Effector memory CD8-positive, alpha-beta T cell (primary cell): ENCODE data around the gene MOB4.
"Not testable (repeated sequence)": the region's sequence is repeated elsewhere in the genome, so short reads cannot be mapped to it uniquely, and the experiment has no call there.

Experiments
- ATAC-seq: fragments of 150-1000 bp; cut with Tn5 transposase; replicated peaks from 2 replicates; pipeline ENCODE4 v1.10.0; 2021; ENCODE audit warnings: mild to moderate bottlenecking, moderate library complexity
- DNase-seq, 3 experiments: peaks; one replicate each; pipeline ENCODE4 v3.0.0; 2021
- H3K27ac Mint-ChIP-seq, 2 donors: one replicate each; pipeline ENCODE4 v1.8.0; 2022; ENCODE audit warnings: mild to moderate bottlenecking in 2 of 2, mixed read lengths in 2 of 2, moderate library complexity in 2 of 2
- H3K27me3 Mint-ChIP-seq, 2 donors: one replicate each; pipeline ENCODE4 v1.8.0; 2022; ENCODE audit warnings: mixed read lengths in 2 of 2
- H3K36me3 Mint-ChIP-seq: one replicate; pipeline ENCODE4 v1.8.0; 2022; ENCODE audit warnings: mild to moderate bottlenecking, moderate library complexity, mixed read lengths; ENCODE audit not compliant: insufficient read depth
- H3K4me1 Mint-ChIP-seq, 2 donors: one replicate each; pipeline ENCODE4 v1.8.0; 2022; ENCODE audit warnings: low read depth in 2 of 2, mixed read lengths in 2 of 2
- H3K4me3 Mint-ChIP-seq, 2 donors: one replicate each; pipeline ENCODE4 v1.8.0; 2022; ENCODE audit warnings: mild to moderate bottlenecking in 2 of 2, mixed read lengths in 2 of 2, moderate library complexity in 2 of 2
- H3K9me3 Mint-ChIP-seq, 2 donors: one replicate each; pipeline ENCODE4 v1.8.0; 2022; ENCODE audit warnings: mixed read lengths in 2 of 2
- total RNA-seq, 9 experiments: gene quantifications; one replicate each; lab custom pipeline; 2026; lab: John Stamatoyannopoulos, UW

The MOB4 gene
- total RNA-seq, result 14.8 to 28.6 (median 18.6) reads per million in 9 experiments

- H3K36me3 Mint-ChIP-seq, result peaks cover 20% of the 10 kb centered on the region
- peaks cover under 1 to 2% of the 10 kb centered on the region in 2 donors for H3K9me3 Mint-ChIP-seq
- ATAC-seq, result peak; percentile 86
- peaks cover 19 to 38% of the 10 kb centered on the region in 2 donors for H3K4me1 Mint-ChIP-seq
- peak within 1 kb of the TSS; percentile 94 to 95 for H3K4me3 Mint-ChIP-seq
- peak within 1 kb of the TSS; percentile 98 to 99 for H3K27ac Mint-ChIP-seq
- DNase-seq, result peak; percentile 93 to 96 (median 94)
- no peaks in the 10 kb centered on the region for H3K27me3 Mint-ChIP-seq
Measured at GRCh38 chr2:197515739-197516392, at the start of gene MOB4. Gene MOB4 (plus strand): TSS chr2:197516066. CDS start chr2:197516087, 21 bp downstream.

DNA sequence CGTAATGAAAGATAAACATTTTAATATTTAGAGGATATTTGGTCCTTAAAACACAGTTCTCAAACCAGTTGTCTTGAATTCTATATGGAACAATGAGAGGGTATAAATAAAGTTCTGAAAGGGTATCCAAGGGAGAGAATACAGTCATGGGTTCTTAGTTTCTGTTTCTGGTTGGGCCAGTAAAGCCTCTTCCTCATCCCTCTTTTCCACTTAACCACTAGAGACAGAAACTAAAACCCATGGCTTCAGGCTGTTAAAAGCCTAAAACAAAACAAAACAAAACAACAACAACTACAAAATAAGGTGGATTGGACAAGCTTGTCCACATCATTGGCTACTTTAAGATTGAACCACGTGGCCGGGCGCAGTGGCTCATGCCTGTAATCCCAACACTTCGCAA is 43.7 kb upstream of the MOB4 start:
- Mint-ChIP-seq H3K4me1 (no peaks in the 10 kb centered on the region), H3K36me3 (peaks cover 94% of the 10 kb centered on the region), H3K27me3 (no peaks in the 10 kb centered on the region), H3K9me3 (no peaks in the 10 kb centered on the region), H3K27ac (no peak overlapping the region), H3K4me3 (no peak overlapping the region)
- DNase-seq (no peak), ATAC-seq (no peak)

DNA sequence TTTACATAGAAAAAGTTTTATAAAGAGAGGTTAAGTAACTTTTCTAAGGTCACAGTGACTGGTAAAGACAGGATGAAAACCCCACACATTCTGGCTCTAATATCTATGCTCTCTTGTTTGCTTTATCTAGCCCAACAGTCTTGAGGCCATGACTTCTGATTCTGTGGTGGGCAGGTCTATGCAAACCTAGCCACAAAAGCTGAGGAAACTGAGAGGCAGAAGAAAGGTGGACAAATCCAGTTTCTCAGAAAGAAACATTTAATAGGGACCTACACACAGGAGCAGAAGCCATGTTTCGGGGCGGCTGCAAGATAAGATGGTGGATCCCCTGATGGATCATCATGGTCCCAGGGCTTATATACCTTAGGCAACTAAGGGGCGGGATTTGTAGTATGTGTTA is 38.1 kb upstream of the MOB4 start:
- H3K4me3 Mint-ChIP-seq, result no peak overlapping the region
- peaks cover 73% of the 10 kb centered on the region for H3K36me3 Mint-ChIP-seq
- no peaks in the 10 kb centered on the region for H3K27me3 Mint-ChIP-seq
- peak overlapping the region; percentile 10 to 61 for H3K27ac Mint-ChIP-seq
- no peaks in the 10 kb centered on the region for H3K9me3 Mint-ChIP-seq
- DNase-seq, result no peak
- H3K4me1 Mint-ChIP-seq, result peaks cover 0 to 4% of the 10 kb centered on the region in 2 donors
- no peak for ATAC-seq

DNA sequence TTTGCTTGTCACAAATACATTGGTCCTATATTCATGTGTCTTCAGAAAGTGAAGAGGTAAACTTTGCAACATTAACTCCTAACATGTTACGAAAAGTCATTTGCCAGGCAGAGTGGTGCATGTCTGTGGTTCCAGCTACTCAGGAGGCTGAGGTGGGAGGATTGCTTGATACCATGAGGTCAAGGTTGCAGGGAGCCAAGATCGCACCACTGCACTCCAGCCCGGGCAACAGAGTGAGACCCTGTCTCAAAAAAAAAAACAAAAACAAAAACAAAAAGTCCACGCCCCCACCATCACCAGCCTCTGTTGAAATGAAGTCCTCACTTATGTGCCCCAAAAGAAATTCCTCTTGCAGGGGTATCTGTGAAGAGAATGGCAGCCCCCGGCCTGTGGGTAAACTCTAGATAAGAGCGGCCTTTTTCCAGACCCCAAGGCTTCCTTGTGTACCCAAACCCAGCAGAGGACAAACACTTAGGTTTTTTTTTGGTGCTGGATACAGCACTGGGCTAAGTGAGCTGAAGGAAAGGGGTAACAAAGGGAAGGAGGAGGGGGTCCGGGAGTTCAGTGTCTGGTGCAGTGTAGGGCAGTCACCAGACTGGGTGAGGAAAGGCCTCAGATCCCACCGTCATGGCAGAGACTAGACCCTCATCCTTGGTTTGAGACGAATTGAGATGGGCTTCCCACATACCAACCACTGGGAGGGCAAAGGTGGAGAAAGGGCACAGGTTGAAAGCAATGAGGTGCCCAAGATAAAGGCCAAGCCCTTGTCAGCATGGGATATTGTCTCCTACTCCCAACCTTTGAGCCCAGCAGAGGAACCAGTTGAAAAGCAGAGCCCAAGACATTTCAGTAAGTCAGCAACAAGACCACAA is 35.5 kb upstream of the MOB4 start:
- no peak for ATAC-seq
- Mint-ChIP-seq H3K27ac (peak overlapping the region in 1 of 2 donors; percentile 67), H3K4me3 (no peak overlapping the region)

DNA sequence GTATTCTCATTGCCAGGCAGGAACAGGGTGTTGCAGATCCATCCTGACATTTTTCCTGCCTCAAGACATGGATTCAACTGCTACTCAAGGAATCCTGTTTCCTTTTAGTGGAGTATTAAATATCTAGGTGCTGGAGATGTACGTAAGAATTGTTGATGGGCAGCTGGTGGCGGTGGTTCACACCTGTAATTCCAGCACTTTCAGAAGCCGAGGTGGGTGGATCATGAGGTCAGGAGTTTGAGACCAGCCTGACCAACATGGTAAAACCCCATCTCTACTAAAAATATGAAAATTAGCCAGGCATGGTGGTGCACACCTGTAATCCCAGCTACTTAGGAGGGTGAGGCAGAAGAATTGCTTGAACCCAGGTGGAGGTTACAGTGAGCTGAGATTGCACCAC is 31.6 kb upstream of the MOB4 start:
- H3K36me3 Mint-ChIP-seq, result peaks cover 57% of the 10 kb centered on the region

More for the DNA sequence above, 35.5 kb upstream of the MOB4 start:
- Mint-ChIP-seq H3K36me3 (peaks cover 51% of the 10 kb centered on the region), H3K27me3 (no peaks in the 10 kb centered on the region), H3K9me3 (no peaks in the 10 kb centered on the region), H3K4me1 (peaks cover 0 to 4% of the 10 kb centered on the region in 2 donors)
- DNase-seq, result no peak

DNA sequence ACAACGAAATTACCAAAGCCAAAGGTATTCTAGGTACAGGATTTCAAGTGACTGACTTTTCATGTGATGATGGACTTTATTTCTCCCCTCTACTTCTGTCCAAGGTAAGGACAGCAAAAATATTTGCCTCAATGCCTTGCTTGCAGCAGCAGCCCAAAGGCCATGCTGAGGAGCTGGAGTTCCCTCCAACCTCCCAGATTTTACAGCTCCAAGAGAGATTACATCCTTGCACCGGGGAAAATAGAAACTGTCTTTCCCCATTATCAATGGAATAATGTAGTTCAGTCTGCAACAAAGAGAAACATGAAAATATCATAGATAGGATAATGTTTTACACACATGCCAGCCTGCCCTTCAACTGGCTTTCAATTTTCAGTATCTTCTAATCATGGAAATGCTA is 29.7 kb upstream of the MOB4 start:
- ATAC-seq (no peak), DNase-seq (no peak)
- H3K9me3 Mint-ChIP-seq, result no peaks in the 10 kb centered on the region
- H3K36me3 Mint-ChIP-seq, result peaks cover 68% of the 10 kb centered on the region
- no peaks in the 10 kb centered on the region for H3K27me3 Mint-ChIP-seq
- H3K27ac Mint-ChIP-seq, result peak overlapping the region in 1 of 2 donors; percentile 63
- H3K4me1 Mint-ChIP-seq, result peaks cover 0 to 7% of the 10 kb centered on the region in 2 donors
- no peak overlapping the region for H3K4me3 Mint-ChIP-seq

More for the DNA sequence above, 31.6 kb upstream of the MOB4 start:
- not testable (repeated sequence) for DNase-seq, H3K9me3 Mint-ChIP-seq, H3K27me3 Mint-ChIP-seq, H3K27ac Mint-ChIP-seq, ATAC-seq, H3K4me3 Mint-ChIP-seq, H3K4me1 Mint-ChIP-seq

DNA sequence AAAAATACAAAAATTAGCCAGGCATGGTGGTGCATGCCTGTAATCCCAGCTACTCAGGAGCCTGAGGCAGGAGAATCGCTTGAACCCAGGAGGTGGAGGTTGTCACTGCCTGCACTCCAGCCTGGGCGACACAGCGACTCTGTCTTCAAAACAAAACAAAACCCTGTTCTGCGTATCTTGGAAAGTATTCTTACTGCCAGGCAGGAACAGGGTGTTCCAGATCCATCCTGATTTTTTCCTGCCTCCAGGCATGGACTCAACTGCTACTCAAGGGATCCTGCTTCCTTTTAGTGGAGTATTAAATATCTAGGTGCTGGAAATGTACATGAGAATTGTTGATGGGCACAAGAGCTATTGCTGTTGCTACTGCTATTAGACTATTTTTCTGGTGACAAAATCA is 28.5 kb upstream of the MOB4 start:
- Mint-ChIP-seq H3K27ac (peak overlapping the region in 1 of 2 donors; percentile 25), H3K36me3 (peaks cover 73% of the 10 kb centered on the region), H3K9me3 (no peaks in the 10 kb centered on the region), H3K27me3 (no peaks in the 10 kb centered on the region), H3K4me3 (no peak overlapping the region), H3K4me1 (peaks cover 0 to 7% of the 10 kb centered on the region in 2 donors)
- DNase-seq (no peak), ATAC-seq (no peak)

DNA sequence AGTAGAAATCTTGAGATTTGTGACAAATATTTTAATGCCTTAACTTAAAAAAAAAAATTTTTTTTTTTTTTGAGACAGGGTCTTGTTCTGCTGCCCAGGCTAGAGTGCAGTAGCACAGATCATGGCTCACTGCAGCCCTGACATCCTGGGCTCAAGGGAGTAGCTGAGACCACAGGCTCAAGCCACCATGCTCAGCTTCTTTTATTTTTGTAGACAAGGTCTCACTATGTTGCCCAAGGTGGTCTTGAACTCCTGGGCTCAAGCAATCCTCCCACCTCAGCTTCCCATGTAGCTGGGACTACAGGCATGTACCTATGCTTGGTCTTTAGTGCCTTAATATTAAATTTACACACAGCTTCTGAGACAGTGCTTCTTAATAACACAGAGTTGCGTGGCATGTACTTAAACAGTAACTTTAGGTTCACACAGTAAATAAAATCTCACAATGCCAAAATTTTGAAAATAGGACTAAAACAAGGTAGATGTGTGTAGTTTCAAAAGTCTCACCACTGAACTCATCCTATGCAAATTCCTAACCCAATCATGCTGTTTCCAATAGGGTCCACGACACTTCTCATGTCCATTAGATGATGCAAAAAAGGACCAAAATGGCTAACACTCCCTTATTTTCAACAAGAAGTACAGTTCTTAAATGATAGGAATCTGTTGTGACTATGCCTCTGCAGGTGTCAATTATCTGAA is 20.3 kb upstream of the MOB4 start:
- no peaks in the 10 kb centered on the region for H3K27me3 Mint-ChIP-seq
- DNase-seq (no peak), ATAC-seq (no peak)
- peaks cover 22 to 23% of the 10 kb centered on the region in 2 donors for H3K4me1 Mint-ChIP-seq
- H3K9me3 Mint-ChIP-seq, result no peaks in the 10 kb centered on the region
- H3K27ac Mint-ChIP-seq, result no peak overlapping the region
- peaks cover 80% of the 10 kb centered on the region for H3K36me3 Mint-ChIP-seq
- H3K4me3 Mint-ChIP-seq, result no peak overlapping the region

- Mint-ChIP-seq H3K36me3 (peaks cover 78% of the 10 kb centered on the region), H3K27ac (peak overlapping the region in 1 of 2 donors; percentile 96), H3K4me1 (peaks cover 31 to 32% of the 10 kb centered on the region in 2 donors), H3K4me3 (no peak overlapping the region), H3K9me3 (no peaks in the 10 kb centered on the region), H3K27me3 (no peaks in the 10 kb centered on the region)
- no peak for ATAC-seq
- DNase-seq, result no peak
Measured at GRCh38 chr2:197496695-197497094, 19.2 kb upstream of the MOB4 start.

DNA sequence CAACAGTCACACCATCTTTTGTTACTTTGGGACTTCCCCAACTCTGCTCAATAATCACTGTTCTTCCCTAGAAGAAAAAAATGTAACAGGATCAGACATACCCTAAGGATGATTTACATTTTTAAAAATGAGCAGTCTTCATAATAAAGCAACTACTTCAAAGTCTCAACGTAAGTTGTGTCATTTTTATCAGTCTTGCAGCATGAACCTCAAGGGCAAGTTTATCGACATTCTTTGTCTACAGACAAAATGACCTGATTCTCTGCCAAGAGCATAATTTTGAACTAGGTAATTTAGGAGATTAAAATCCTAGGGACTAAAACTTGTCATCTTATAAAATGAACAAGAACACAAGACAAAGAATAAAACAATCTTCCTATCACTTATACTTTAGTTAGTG is 18.5 kb upstream of the MOB4 start:
- Mint-ChIP-seq H3K36me3 (peaks cover 72% of the 10 kb centered on the region), H3K9me3 (no peaks in the 10 kb centered on the region), H3K27ac (peak overlapping the region; percentile 94 to 96), H3K4me1 (peaks cover 35 to 37% of the 10 kb centered on the region in 2 donors), H3K4me3 (peak overlapping the region; percentile 83 to 92), H3K27me3 (no peaks in the 10 kb centered on the region)
- DNase-seq (no peak), ATAC-seq (no peak)

- ATAC-seq (no peak), DNase-seq (no peak)
- Mint-ChIP-seq H3K27me3 (no peaks in the 10 kb centered on the region), H3K4me1 (peaks cover 38 to 41% of the 10 kb centered on the region in 2 donors), H3K9me3 (no peaks in the 10 kb centered on the region), H3K36me3 (peaks cover 71% of the 10 kb centered on the region), H3K27ac (peak overlapping the region; percentile 94 to 96), H3K4me3 (peak overlapping the region; percentile 83 to 92)
Measured at GRCh38 chr2:197498235-197498936, 17.5 kb upstream of the MOB4 start.

DNA sequence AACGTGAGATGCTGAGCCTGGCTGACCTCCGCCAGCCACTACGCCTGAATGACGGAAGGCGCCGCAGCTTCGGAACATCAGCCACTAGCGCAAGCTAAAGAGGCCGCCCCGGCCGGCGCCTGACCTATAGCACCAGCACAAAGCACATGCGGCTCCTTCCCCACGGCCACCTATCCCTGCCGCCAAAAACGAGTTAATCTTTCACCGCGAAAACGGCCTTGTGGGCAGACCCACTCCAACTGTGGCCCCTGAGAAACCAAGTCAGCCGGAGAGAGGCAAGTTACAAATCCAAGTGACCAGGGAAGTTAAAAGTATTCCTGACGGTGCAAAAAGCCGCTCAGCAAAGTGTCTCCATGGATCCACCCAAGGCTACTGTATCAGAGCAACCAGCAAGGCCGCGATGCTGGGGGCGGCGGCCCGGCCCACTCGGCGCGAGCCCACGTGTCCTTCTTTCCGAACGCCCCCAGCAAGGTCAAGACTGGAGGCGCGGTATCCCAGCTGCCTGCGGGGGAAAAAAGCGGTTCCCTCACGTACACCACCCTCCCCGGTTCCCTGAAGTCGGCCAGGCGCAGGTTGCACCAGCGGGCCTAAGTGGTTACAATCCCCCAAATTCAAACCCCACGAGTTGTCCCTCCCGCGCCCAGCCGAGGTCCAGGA is 16.8 kb upstream of the MOB4 start:
- ATAC-seq, result no peak
- peaks cover 38 to 41% of the 10 kb centered on the region in 2 donors for H3K4me1 Mint-ChIP-seq
- H3K27ac Mint-ChIP-seq, result peak overlapping the region; percentile 94 to 96
- H3K27me3 Mint-ChIP-seq, result no peaks in the 10 kb centered on the region
- peak; percentile 31 to 39 (median 32) for DNase-seq
- peak overlapping the region; percentile 83 to 92 for H3K4me3 Mint-ChIP-seq
- H3K36me3 Mint-ChIP-seq, result peaks cover 70% of the 10 kb centered on the region
- no peaks in the 10 kb centered on the region for H3K9me3 Mint-ChIP-seq
